T-cell (primary cell): ENCODE results near the gene AGPS. TPM values are rescaled to one million over a fixed set of nuclear protein-coding genes. Genes with fewer than 3 reads are reported as not detected.

Experiments used
- ATAC-seq, 4 experiments: fragments of 200-7000 bp in 3 of 4; fragments of 150-1000 bp in 1 of 4; cut with Tn5 transposase; replicated peaks in 1 of 4; 1 replicate in 3 of 4; 2 replicates in 1 of 4; pipeline ENCODE4 v1.10.0; 2021; ENCODE audit warnings: moderate library complexity in 3 of 4, mild to moderate bottlenecking in 2 of 4, moderate number of reproducible peaks in 1 of 4
- CTCF ChIA-PET, 2 donors: fragments of 300-600 bp; sonication (Branson Sonifier 250); formaldehyde crosslinking; loops; one replicate each; lab custom pipeline; 2022; ENCODE audit warnings: antibody characterized with exemption in 2 of 2; lab: Charles Lee
- POLR2A ChIA-PET, 2 donors: fragments of 300-600 bp; sonication (Branson Sonifier 250); formaldehyde crosslinking; loops; one replicate each; lab custom pipeline; 2022; ENCODE audit warnings: antibody characterized with exemption in 2 of 2; lab: Charles Lee
- DNase-seq, 35 experiments: peaks; one replicate each; pipeline versions ENCODE4 v3.0.0 to v3.0.0-alpha.2; 2013 to 2023
- H3K27ac ChIP-seq: one replicate; pipeline ENCODE4 v1.5.1; 2013; ENCODE audit warnings: low read length
- H3K27me3 ChIP-seq, 2 experiments: replicated peaks in 1 of 2; 1 replicate in 1 of 2; 2 replicates in 1 of 2; pipeline versions ENCODE4 v1.6.1 to v1.7.0; 2013; ENCODE audit warnings: low read length in 1 of 2, mixed read lengths in 1 of 2; ENCODE audit not compliant: control insufficient read depth in 2 of 2, insufficient read depth in 2 of 2; ENCODE audit errors: extremely low read depth in 1 of 2
- H3K36me3 ChIP-seq, 2 donors: 1 replicate in 1 of 2; 2 replicates in 1 of 2; pipeline versions ENCODE4 v1.6.1 to v1.7.0; 2013; ENCODE audit warnings: low read length in 1 of 2; ENCODE audit not compliant: control insufficient read depth in 2 of 2, insufficient read depth in 1 of 2; ENCODE audit errors: extremely low read depth in 1 of 2
- H3K4me1 ChIP-seq, 2 experiments: 1 replicate in 1 of 2; 2 replicates in 1 of 2; pipeline versions ENCODE4 v1.6.1 to v1.7.0; 2013; ENCODE audit warnings: low read length in 2 of 2, mixed read lengths in 1 of 2; ENCODE audit not compliant: insufficient read depth in 2 of 2, control insufficient read depth in 1 of 2; ENCODE audit errors: extremely low read depth in 1 of 2
- H3K4me3 ChIP-seq, 2 donors: 1 replicate in 1 of 2; 2 replicates in 1 of 2; pipeline versions ENCODE4 v1.5.1 to v1.7.0; 2013; ENCODE audit warnings: mild to moderate bottlenecking in 2 of 2, low read length in 1 of 2, moderate library complexity in 1 of 2; ENCODE audit not compliant: control insufficient read depth in 1 of 2; ENCODE audit errors: extremely low read depth in 1 of 2
- H3K9me3 ChIP-seq: 2 replicates; pipeline ENCODE4 v1.7.0; 2013
- H3K27ac Mint-ChIP-seq, 2 donors: one replicate each; pipeline ENCODE4 v1.8.0; 2020 to 2021; ENCODE audit warnings: mild to moderate bottlenecking in 2 of 2, mixed read lengths in 2 of 2
- H3K27me3 Mint-ChIP-seq, 2 donors: one replicate each; pipeline ENCODE4 v1.8.0; 2021 to 2022; ENCODE audit warnings: mixed read lengths in 2 of 2
- H3K36me3 Mint-ChIP-seq: one replicate; pipeline ENCODE4 v1.8.0; 2021; ENCODE audit warnings: mixed read lengths
- H3K4me1 Mint-ChIP-seq, 3 donors: one replicate each; pipeline ENCODE4 v1.8.0; 2020 to 2022; ENCODE audit warnings: mixed read lengths in 3 of 3, mild to moderate bottlenecking in 1 of 3
- H3K4me3 Mint-ChIP-seq, 3 donors: one replicate each; pipeline ENCODE4 v1.8.0; 2020 to 2022; ENCODE audit warnings: mild to moderate bottlenecking in 3 of 3, mixed read lengths in 3 of 3, moderate library complexity in 3 of 3
- H3K9me3 Mint-ChIP-seq, 3 donors: one replicate each; pipeline ENCODE4 v1.8.0; 2020 to 2022; ENCODE audit warnings: mixed read lengths in 3 of 3
- WGBS: methylation state at CpG from one replicate; pipeline ENCODE4 v1.1.5; 2013; ENCODE audit warnings: missing lambda C conversion rate; ENCODE audit not compliant: insufficient coverage; 5-methylcytosine and 5-hydroxymethylcytosine counted together
- total RNA-seq, 35 experiments: library from RNA in 6 of 35; stranded (reverse) in 6 of 35; fragments of 120-200 nt in 1 of 35; gene quantifications; one replicate each; pipeline versions ENCODE4 v1.2.1 to v1.2.4 and lab custom pipeline; 2013 to 2026

AGPS gene
- total RNA-seq, 5 donors from 2014 or later (not counting 1 experiment from before 2014, with no cell fraction given), result 26.1 to 32.3 (median 29.6) TPM

- Mint-ChIP-seq H3K36me3 (peaks cover 4% of the 10 kb centered on the region), H3K4me1 (no peaks in the 10 kb centered on the region), H3K4me3 (no peak overlapping the region), H3K9me3 (no peaks in the 10 kb centered on the region), H3K27ac (no peak overlapping the region), H3K27me3 (no peaks in the 10 kb centered on the region)
- Histone ChIP-seq H3K27ac (no peak overlapping the region), H3K4me3 (no peak overlapping the region), H3K9me3 (no peaks in the 10 kb centered on the region), H3K27me3 (no peaks in the 10 kb centered on the region), H3K36me3 (no peaks in the 10 kb centered on the region), H3K4me1 (no peaks in the 10 kb centered on the region)
- POLR2A ChIA-PET, result no interaction called here
- no peak for DNase-seq
- WGBS, result no CpG with 5 or more reads among the region's 1 CpG
- CTCF ChIA-PET, result interaction anchor here in 1 of 2 donors (0.5 to 1.0 kb wide), 2 partner anchors 11 to 52 kb away, joined by 3 read pairs; no protein-coding TSS in a partner anchor
- no peak for ATAC-seq
Measured at GRCh38 chr2:177532567-177532966, 140.0 kb downstream of the AGPS start.

GRCh38 chr2:177533253-177533652 is 140.7 kb downstream of the AGPS start:
- H3K27ac Mint-ChIP-seq, result no peak overlapping the region
- ATAC-seq (no peak), DNase-seq (no peak)
- H3K27me3 Mint-ChIP-seq, result no peaks in the 10 kb centered on the region
- no peaks in the 10 kb centered on the region for H3K4me1 Mint-ChIP-seq
- Histone ChIP-seq H3K4me1 (no peaks in the 10 kb centered on the region), H3K36me3 (no peaks in the 10 kb centered on the region), H3K27ac (no peak overlapping the region), H3K9me3 (no peaks in the 10 kb centered on the region), H3K4me3 (no peak overlapping the region), H3K27me3 (no peaks in the 10 kb centered on the region)
- no peaks in the 10 kb centered on the region for H3K9me3 Mint-ChIP-seq
- H3K4me3 Mint-ChIP-seq, result no peak overlapping the region
- CTCF ChIA-PET, result no interaction called here
- POLR2A ChIA-PET, result no interaction called here
- peaks cover 10% of the 10 kb centered on the region for H3K36me3 Mint-ChIP-seq

DNA sequence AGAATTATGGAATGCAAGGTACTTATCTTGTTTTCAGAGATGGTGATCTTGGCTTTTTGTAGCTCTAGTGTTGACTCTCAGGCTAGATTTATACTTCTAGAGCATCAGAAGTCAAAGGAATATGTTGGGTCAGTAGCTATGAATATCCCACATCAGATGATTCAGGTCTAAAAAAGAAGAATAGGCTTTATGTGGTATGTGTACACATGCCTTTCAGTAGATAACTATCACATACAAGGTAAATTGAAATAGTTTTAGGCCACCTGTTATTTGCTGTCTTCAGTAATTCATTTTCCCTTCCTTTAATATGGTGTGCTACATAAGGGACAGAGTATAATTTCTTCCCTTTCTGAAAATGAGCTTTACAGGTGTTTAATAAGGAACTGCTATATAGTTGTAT is 142.4 kb downstream of the AGPS start:
- no peak for DNase-seq
- POLR2A ChIA-PET, result interaction anchor here in 1 of 2 donors (0.6 kb wide), 1 partner anchor 149 kb away, joined by 6 read pairs; no protein-coding TSS in a partner anchor
- H3K27me3 Mint-ChIP-seq, result no peaks in the 10 kb centered on the region
- no peak overlapping the region for H3K4me3 Mint-ChIP-seq
- H3K27ac Mint-ChIP-seq, result no peak overlapping the region
- no peak overlapping the region for H3K27ac ChIP-seq
- no peak for ATAC-seq
- H3K9me3 Mint-ChIP-seq, result no peaks in the 10 kb centered on the region
- no peaks in the 10 kb centered on the region for H3K4me1 Mint-ChIP-seq
- no peaks in the 10 kb centered on the region for H3K9me3 ChIP-seq
- no peak overlapping the region for H3K4me3 ChIP-seq
- no peaks in the 10 kb centered on the region for H3K27me3 ChIP-seq
- H3K4me1 ChIP-seq, result no peaks in the 10 kb centered on the region
- peaks cover 13% of the 10 kb centered on the region for H3K36me3 Mint-ChIP-seq
- no peaks in the 10 kb centered on the region for H3K36me3 ChIP-seq
- CTCF ChIA-PET, result no interaction called here

DNA sequence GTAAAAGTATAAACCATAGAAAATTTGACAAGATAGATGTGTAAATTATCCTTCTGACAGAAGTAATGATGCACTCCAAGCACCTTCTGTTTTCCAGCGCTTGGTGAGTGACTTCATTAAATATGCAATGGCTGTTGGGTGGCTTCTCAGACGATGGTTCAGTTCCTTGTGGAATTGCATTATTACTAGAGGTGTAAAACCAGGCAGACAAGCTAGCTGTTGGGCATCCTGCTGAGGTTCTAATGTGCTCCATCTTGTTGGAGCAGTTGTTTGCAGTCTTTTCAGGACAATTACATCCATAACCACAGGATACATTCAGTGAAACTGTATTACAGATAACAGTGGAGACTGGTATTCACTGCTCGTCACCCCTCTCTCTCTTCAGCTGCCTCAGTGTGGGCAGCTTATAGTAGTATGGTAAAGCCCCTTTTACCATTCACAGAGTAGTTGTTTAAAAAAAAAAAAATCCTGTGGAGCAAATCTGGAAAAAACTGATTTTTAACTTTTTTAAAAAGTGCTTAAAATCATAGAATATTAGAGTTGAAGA is 143.5 kb downstream of the AGPS start:
- CTCF ChIA-PET, result interaction anchor here in 1 of 2 donors (1.3 kb wide), 1 partner anchor 14 kb away, joined by 4 read pairs; no protein-coding TSS in a partner anchor
- 93% methylated on average over 2 of the region's 3 CpGs for WGBS
- H3K4me3 Mint-ChIP-seq, result no peak overlapping the region

GRCh38 chr2:177537213-177537612 is 144.6 kb downstream of the AGPS start:
- no peaks in the 10 kb centered on the region for H3K4me1 ChIP-seq
- ChIA-PET CTCF (no interaction called here), POLR2A (interaction anchor here in 1 of 2 donors (0.8 kb wide), 1 partner anchor 47 kb away, joined by 4 read pairs; no protein-coding TSS in a partner anchor)
- H3K9me3 ChIP-seq, result no peaks in the 10 kb centered on the region
- H3K27ac Mint-ChIP-seq, result no peak overlapping the region
- no peaks in the 10 kb centered on the region for H3K9me3 Mint-ChIP-seq
- WGBS, result no CpG with 5 or more reads among the region's 1 CpG
- H3K36me3 ChIP-seq, result no peaks in the 10 kb centered on the region
- DNase-seq, result no peak
- ATAC-seq, result no peak
- no peak overlapping the region for H3K4me3 ChIP-seq
- H3K4me3 Mint-ChIP-seq, result no peak overlapping the region
- no peaks in the 10 kb centered on the region for H3K27me3 ChIP-seq
- H3K27me3 Mint-ChIP-seq, result no peaks in the 10 kb centered on the region
- no peaks in the 10 kb centered on the region for H3K4me1 Mint-ChIP-seq
- H3K27ac ChIP-seq, result no peak overlapping the region
- H3K36me3 Mint-ChIP-seq, result peaks cover 13% of the 10 kb centered on the region

More for the DNA sequence above, 143.5 kb downstream of the AGPS start:
- Mint-ChIP-seq H3K27me3 (no peaks in the 10 kb centered on the region), H3K4me1 (no peaks in the 10 kb centered on the region), H3K36me3 (peaks cover 13% of the 10 kb centered on the region), H3K9me3 (no peaks in the 10 kb centered on the region), H3K27ac (no peak overlapping the region)
- POLR2A ChIA-PET, result no interaction called here
- Histone ChIP-seq H3K27ac (no peak overlapping the region), H3K4me3 (no peak overlapping the region), H3K9me3 (no peaks in the 10 kb centered on the region), H3K36me3 (no peaks in the 10 kb centered on the region), H3K4me1 (no peaks in the 10 kb centered on the region), H3K27me3 (no peaks in the 10 kb centered on the region)
- ATAC-seq (no peak), DNase-seq (no peak)

DNA sequence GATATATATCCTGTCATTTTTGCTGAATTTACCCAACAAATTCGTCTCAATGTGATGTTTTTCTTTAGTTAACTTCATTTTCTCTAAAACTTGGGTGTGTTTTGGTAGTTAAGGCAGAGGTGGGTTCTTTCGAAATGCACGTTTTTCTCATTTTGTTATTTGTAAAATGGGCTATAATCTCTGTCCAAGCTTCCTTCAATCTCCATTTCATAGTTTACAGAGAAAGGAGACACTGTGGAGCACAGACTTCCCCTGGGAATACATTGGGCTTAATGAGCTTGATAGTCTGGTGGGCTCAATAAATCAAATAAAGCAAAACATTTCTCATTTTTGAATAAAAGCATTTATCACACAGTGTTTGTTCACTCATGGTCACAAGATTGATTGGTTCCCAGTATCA is 145.1 kb downstream of the AGPS start:
- Histone ChIP-seq H3K4me3 (no peak overlapping the region), H3K9me3 (no peaks in the 10 kb centered on the region), H3K27ac (no peak overlapping the region), H3K36me3 (no peaks in the 10 kb centered on the region), H3K4me1 (no peaks in the 10 kb centered on the region), H3K27me3 (no peaks in the 10 kb centered on the region)
- peaks cover 13% of the 10 kb centered on the region for H3K36me3 Mint-ChIP-seq
- no CpG with 5 or more reads among the region's 3 CpGs for WGBS
- DNase-seq (no peak), ATAC-seq (no peak)
- no peaks in the 10 kb centered on the region for H3K4me1 Mint-ChIP-seq
- H3K27me3 Mint-ChIP-seq, result no peaks in the 10 kb centered on the region
- CTCF ChIA-PET, result no interaction called here
- no peaks in the 10 kb centered on the region for H3K9me3 Mint-ChIP-seq
- H3K27ac Mint-ChIP-seq, result no peak overlapping the region
- POLR2A ChIA-PET, result interaction anchor here in 1 of 2 donors (0.8 kb wide), 1 partner anchor 47 kb away, joined by 4 read pairs; no protein-coding TSS in a partner anchor
- H3K4me3 Mint-ChIP-seq, result no peak overlapping the region
